ENCODE results near the gene ZNF146. TPM values are rescaled to one million over a fixed set of nuclear protein-coding genes. Genes with fewer than 3 reads are reported as not detected.

ZNF146 gene
- polyA plus RNA-seq, 1 of the 3 experiments (the other 2 are of a cell fraction) = 25.4 TPM

DNA sequence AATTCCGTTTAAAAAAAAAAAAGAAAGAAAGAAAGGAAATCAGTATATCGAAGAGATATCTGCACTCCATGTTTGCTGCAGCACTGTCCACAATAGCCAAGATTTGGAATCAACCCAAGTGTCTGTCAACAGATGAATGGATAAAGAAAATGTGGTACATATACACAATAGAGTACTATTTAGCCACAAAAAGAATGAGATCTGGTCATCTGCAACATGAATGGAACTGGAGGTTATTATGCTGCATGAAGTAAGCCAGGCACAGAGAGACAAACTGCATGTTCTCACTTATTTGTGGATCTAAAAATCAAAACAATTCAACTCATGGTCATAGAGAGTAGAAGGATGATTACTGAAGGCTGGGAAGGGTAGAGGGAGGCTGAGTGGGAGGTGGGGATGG lies 16.8 kb upstream of the ZNF146 start (continued):
- TF ChIP-seq MXI1 (IDR thresholded peaks at IDR 0.05; ENCODE audit: low read depth, low read length) = no peak
- TF ChIP-seq POLR2AphosphoS5 (IDR thresholded peaks at IDR 0.05; ENCODE audit: low read depth, low read length) = no peak
- no peak for TF ChIP-seq GABPA (IDR thresholded peaks at IDR 0.05; ENCODE audit: low read depth)
- TF ChIP-seq, protein P1, sequence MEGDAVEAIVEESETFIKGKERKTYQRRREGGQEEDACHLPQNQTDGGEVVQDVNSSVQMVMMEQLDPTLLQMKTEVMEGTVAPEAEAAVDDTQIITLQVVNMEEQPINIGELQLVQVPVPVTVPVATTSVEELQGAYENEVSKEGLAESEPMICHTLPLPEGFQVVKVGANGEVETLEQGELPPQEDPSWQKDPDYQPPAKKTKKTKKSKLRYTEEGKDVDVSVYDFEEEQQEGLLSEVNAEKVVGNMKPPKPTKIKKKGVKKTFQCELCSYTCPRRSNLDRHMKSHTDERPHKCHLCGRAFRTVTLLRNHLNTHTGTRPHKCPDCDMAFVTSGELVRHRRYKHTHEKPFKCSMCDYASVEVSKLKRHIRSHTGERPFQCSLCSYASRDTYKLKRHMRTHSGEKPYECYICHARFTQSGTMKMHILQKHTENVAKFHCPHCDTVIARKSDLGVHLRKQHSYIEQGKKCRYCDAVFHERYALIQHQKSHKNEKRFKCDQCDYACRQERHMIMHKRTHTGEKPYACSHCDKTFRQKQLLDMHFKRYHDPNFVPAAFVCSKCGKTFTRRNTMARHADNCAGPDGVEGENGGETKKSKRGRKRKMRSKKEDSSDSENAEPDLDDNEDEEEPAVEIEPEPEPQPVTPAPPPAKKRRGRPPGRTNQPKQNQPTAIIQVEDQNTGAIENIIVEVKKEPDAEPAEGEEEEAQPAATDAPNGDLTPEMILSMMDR (IDR thresholded peaks at IDR 0.05) = no peak
- TF ChIP-seq ELF1 (IDR thresholded peaks at IDR 0.05) = no peak
- TF ChIP-seq, protein P2, sequence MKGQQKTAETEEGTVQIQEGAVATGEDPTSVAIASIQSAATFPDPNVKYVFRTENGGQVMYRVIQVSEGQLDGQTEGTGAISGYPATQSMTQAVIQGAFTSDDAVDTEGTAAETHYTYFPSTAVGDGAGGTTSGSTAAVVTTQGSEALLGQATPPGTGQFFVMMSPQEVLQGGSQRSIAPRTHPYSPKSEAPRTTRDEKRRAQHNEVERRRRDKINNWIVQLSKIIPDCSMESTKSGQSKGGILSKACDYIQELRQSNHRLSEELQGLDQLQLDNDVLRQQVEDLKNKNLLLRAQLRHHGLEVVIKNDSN (IDR thresholded peaks at IDR 0.05; ENCODE audit: borderline replicate concordance, low read depth) = no peak
- TF ChIP-seq, protein P3, sequence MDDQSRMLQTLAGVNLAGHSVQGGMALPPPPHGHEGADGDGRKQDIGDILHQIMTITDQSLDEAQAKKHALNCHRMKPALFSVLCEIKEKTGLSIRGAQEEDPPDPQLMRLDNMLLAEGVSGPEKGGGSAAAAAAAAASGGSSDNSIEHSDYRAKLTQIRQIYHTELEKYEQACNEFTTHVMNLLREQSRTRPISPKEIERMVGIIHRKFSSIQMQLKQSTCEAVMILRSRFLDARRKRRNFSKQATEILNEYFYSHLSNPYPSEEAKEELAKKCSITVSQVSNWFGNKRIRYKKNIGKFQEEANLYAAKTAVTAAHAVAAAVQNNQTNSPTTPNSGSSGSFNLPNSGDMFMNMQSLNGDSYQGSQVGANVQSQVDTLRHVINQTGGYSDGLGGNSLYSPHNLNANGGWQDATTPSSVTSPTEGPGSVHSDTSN (IDR thresholded peaks at IDR 0.05) = no peak
- TF ChIP-seq, protein P4, sequence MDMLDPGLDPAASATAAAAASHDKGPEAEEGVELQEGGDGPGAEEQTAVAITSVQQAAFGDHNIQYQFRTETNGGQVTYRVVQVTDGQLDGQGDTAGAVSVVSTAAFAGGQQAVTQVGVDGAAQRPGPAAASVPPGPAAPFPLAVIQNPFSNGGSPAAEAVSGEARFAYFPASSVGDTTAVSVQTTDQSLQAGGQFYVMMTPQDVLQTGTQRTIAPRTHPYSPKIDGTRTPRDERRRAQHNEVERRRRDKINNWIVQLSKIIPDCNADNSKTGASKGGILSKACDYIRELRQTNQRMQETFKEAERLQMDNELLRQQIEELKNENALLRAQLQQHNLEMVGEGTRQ (IDR thresholded peaks at IDR 0.05; ENCODE audit: borderline replicate concordance, low read depth, low read length) = no peak
- TF ChIP-seq GATA2 (CRISPR knock-in tag; IDR thresholded peaks at IDR 0.05) = no peak

DNA sequence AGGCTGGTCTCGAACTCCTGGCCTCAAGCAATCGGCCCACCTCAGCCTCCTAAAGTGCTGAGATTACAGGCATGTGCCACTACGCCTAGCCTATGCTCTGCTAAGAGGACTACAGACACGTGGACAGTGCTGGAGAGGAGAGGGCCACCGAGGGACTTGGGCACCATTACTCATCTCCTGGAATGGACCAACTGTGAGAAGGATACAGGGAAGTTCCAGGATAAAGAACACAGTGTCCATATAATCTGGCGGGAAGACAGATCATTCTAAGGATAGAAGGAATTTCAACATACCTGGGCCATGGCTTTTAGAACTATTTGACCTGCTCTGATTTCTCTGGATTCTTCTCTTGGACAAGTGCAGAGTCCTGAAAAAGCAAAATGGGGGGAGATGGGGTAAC lies 13.2 kb upstream of the ZNF146 start:
- Histone ChIP-seq H3K79me2 (ENCODE audit: insufficient read depth) (no peaks in the 10 kb centered on the region), H3K4me1 (ENCODE audit: control insufficient read depth in 1 of 2, insufficient read depth in 2 of 2, low read depth in 1 of 2, low read length in 1 of 2) (no peaks in the 10 kb centered on the region), H3K4me2 (no peak overlapping the region), H3K27me3 (ENCODE audit: insufficient read depth) (no peaks in the 10 kb centered on the region), H3K36me3 (replicated peaks in 1 of 2; ENCODE audit: control insufficient read depth in 1 of 2, insufficient read depth in 2 of 2, low read length in 1 of 2) (peaks cover 0 to 3% of the 10 kb centered on the region in 2 experiments), H2AFZ (ENCODE audit: low read depth) (no peak overlapping the region), H3K9me2 (no peaks in the 10 kb centered on the region), H3K27ac (ENCODE audit: low read depth in 2 of 2, low read length in 1 of 2) (no peak overlapping the region), H3K4me3 (ENCODE audit: low read depth in 2 of 2, low read length in 1 of 2) (no peak overlapping the region), H3K9me3 (no peaks in the 10 kb centered on the region), H3K9ac (no peak overlapping the region), H4K20me1 (ENCODE audit: insufficient read depth) (no peaks in the 10 kb centered on the region), H3F3A (replicated peaks; ENCODE audit: insufficient read depth) (no peaks in the 10 kb centered on the region)
- POLR2A ChIA-PET = no interaction called here
- CTCF ChIA-PET = interaction anchor here (2.6 to 3.6 kb wide), 2 partner anchors 12 to 74 kb away, joined by 7 to 10 read pairs; no protein-coding TSS in a partner anchor
- TF ChIP-seq FOSL2 (IDR thresholded peaks at IDR 0.05; ENCODE audit: borderline replicate concordance, low read depth) (no peak), RAD21 (IDR thresholded peaks at IDR 0.05; ENCODE audit: low read length) (no peak), MEF2A (IDR thresholded peaks at IDR 0.05; ENCODE audit: borderline replicate concordance, low read depth) (no peak), EP300 (IDR thresholded peaks at IDR 0.05; ENCODE audit: borderline replicate concordance in 1 of 2, low read depth in 1 of 2, low read length in 1 of 2) (no peak), TAF1 (IDR thresholded peaks at IDR 0.05; ENCODE audit: borderline replicate concordance, low read depth, low read length) (no peak)
- DNase-seq = no peak
- WGBS (ENCODE audit: low lambda C conversion rate) = 91% methylated on average over 6 of the region's 6 CpGs

Measured in SK-N-SH (cell line).